Measurements from ENCODE around the gene TNIP1.

The TNIP1 gene

GRCh38 chr5:151104795-151105194 lies 24.0 kb upstream of the TNIP1 start:
- DNase-seq, result no peak

- DNase-seq, result no peak
Observed at GRCh38 chr5:151101746-151102145, 20.9 kb upstream of the TNIP1 start.

- no peak for DNase-seq
Observed at GRCh38 chr5:151101151-151101550, 20.3 kb upstream of the TNIP1 start.

DNA sequence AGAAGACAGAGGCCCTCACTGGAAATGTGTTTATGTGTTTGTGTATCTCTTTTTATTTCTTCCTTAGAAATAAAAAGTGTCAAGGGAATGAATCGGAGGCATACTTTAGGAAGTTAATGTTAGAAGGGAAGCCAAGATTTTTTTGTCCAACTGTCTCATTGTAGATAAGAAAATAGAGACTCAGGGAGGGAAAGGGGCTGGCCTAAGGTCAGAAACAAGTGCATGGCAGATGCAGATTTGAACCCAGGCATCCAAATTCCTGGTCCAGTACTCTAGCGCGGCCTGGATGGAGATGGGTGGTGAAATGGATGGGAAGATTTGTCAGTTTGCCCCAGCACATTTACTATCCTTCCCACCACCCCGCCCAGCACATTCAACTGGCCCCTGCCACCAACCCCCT lies 19.8 kb upstream of the TNIP1 start:
- no peak for DNase-seq

- no peak for DNase-seq
Observed at GRCh38 chr5:151098768-151099121, 17.9 kb upstream of the TNIP1 start.

GRCh38 chr5:151097820-151098767 lies 17.3 kb upstream of the TNIP1 start:
- peak; percentile 55 for DNase-seq

- no peak for DNase-seq
Observed at GRCh38 chr5:151097061-151097460, 16.2 kb upstream of the TNIP1 start.

DNA sequence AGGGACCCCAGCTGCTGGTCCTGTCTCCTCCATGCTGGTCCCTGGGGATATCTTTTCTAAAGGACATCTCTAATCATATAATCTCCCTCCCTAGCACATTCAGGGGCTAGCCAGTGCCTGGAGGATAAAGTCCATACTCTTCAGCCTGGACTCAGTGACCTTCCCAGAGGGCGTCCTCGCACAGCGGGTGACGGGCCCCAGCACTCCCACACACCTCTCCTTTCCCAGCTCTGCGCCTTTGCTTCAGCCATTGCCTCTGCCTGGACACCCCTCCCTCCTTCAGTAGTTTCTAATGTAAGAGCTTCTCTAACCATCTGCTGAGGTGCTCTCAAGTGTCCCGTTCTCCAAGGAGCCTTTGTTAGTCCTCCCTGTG lies 15.2 kb upstream of the TNIP1 start:
- DNase-seq, result no peak

GRCh38 chr5:151095341-151096000 lies 14.6 kb upstream of the TNIP1 start:
- no peak for DNase-seq

DNA sequence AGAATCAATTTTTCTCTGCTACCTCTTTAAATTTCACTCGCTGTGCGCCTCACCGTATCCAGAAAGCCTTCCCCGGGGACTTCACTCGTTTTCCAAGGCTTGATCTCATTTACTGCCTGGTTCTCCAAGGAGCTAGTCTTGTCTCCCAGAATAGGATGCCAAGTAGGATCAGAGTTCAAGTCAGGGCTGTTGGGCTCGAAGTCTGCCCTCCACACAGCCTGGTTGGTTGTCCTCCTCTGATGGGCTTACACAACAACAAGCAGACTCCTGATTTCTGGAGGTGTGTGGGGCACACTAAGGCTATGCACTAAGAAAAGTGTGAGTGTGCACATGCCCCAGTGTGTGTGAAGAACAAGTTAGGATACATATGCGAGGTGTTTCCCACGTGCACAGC lies 14.0 kb upstream of the TNIP1 start:
- DNase-seq, result no peak

DNA sequence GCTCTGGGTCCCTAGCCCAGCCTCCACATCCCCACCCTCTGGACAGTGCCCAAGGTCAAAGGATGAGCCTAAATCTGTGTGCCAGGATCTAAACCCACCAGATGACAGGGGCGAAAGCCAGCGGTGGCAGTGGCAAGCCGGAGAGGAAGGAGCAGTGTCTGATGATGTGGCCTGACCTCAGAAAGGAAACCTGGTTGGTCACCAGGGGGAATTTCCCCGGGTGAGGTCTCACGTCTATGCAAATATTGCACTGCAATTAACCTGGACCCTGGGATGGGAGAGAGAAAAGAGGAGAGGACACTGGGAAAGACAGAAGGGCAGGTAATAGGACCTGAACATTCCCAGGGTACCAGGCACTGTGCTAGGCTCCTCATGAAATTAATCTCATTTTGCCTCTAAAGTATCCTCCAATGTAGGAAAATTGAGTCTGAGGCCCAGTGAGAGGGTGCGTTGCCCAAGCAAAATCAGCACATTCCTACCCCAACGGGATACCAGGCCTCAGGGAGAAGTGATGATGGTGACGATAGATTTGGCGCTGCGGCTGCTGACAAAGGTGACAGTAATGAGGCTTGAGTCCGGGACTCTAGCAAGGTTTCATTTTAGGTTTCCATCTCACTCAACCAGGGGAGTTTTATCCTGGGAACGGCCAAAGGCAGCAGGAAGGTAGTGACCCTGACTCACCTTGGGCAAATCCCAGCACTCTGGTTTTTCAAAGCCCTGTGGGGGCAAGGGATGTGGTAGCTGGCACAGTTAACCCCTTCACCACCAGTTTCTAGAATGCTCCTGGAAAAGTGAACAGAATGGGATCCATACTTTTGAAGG lies 13.4 kb upstream of the TNIP1 start:
- peak; percentile 82 for DNase-seq

DNA sequence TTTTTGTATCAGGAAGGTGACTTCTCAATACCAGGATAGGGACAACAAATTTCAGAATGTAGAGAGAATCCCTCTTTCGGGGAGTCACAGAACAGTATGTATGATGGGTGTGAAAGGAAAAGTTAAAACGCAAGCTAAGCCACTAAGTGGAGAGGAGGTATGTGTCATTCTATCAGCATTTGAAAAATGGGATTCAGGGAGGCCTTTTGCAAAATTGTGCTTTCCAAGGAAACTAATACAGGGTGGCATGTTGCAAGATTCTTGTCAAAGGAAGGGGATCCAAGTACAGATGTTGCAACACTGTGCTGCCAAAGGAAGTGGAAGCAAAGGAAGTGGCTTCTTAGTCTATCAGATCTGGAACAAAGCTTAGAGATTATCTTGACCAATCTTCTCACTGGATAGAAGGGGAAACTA lies 12.6 kb upstream of the TNIP1 start:
- DNase-seq, result no peak

GRCh38 chr5:151092762-151093161 lies 11.9 kb upstream of the TNIP1 start:
- DNase-seq, result no peak

GRCh38 chr5:151089726-151090125 lies 8.9 kb upstream of the TNIP1 start:
- no peak for DNase-seq

DNA sequence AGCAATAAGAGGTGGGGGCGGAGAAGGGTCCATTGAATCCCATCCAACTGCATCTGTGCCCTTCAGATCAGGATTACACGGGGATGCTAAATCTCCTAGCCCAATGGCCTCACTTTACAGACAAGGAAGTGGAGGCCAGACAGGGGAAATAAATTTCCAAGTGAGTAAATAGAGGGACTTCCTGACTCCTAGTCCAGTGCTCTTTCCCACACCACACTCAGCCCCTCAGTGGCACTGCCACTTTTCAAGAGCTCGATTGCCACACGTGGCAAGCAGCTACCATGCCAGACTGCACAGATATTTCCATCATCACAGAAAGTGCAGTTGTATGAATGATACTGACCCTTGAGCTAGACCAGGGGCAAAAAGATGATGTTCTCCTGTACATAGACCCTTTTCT lies 8.2 kb upstream of the TNIP1 start:
- no peak for DNase-seq

DNA sequence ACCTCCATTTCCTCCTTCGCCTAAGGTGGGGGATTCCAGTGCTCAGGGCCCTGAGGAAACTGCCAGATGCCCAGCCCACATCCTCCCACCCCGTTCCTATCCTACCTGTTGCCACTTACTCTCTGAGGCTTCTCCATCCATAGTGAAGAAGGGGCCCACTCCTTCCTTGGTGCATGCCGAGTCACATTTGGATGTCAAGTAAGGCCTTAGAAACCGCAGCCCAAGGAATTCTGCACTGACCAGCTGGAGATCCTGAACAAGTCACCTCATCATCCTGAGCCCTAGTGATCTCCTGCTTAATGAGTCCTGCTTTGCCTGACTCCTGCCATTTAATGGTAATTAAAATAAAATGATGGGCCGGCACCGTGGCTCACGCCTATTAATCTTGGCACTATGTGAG lies 6.7 kb upstream of the TNIP1 start:
- no peak for DNase-seq

DNA sequence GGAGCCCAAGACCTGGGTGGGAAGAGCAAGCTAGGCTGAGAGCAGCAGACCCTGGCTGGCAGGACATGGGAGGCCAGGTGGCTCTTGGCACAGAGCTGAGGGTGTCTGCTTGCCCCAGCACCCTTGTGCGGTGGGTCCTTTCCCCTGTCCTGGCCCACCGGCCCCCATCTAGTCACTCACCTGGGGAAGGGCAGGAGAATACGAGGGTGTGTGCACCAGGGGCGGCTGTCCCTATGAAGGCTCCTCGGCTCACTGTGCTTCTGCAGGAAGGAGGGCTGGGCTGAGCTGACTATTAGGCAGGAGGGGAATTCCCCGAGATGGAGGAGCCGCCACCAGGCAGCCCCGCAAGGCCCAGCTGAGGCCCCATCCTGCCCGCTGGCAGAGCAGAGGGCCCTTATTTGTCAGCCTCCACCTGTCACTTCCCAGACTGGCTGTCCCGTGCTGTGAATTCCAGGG lies 6.1 kb upstream of the TNIP1 start:
- DNase-seq, result peak; percentile 77

- no peak for DNase-seq
Observed at GRCh38 chr5:151086192-151086869, 5.5 kb upstream of the TNIP1 start.

DNA sequence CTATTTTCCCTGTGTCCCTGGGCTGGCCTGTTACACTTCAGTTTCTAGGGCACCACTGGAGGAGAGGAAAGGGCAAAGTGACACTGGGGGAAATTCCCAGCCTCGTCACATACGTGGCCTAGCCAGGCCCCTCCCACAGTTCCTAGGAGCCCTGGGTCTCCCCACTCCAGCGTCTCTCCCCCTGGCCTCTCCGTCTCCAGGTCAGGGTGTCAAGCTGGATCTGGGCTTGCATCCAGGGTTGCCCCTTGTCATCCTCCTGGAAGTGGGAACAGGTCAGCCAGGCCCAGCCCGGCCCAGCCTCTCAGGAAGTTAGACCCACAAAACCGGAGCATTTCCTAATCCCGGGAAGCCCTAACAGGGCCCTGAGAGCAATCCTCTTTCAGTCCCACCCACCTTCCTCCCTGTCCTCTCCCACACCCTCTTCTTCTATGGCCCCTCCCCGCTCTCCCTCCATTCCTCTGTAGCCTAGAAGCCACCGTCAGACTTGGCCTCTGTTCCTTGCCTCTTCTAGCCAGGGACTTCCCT lies 4.7 kb upstream of the TNIP1 start:
- DNase-seq, result peak; percentile 67

DNA sequence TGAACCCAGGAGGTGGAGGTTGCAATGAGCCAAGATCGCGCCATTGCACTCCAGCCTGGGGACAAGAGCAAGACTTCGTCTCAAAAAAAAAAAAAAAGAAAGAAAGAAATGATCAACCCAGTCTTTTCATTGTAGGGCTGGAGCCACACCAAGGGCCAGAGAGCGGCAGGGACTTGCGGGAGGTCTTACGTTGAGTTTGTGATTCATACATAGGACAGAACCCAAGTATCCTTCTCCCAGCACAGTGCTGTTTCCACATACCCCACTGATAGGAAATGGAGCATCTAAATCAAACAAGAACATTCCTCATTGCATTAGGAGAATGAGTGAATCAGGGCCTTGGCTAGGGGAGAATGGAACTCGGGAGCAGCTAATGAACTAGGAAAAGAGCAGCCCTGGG lies 3.5 kb upstream of the TNIP1 start:
- no peak for DNase-seq

- peak; percentile 79 for DNase-seq
Observed at GRCh38 chr5:151083081-151083676, 2.3 kb upstream of the TNIP1 start.

DNA sequence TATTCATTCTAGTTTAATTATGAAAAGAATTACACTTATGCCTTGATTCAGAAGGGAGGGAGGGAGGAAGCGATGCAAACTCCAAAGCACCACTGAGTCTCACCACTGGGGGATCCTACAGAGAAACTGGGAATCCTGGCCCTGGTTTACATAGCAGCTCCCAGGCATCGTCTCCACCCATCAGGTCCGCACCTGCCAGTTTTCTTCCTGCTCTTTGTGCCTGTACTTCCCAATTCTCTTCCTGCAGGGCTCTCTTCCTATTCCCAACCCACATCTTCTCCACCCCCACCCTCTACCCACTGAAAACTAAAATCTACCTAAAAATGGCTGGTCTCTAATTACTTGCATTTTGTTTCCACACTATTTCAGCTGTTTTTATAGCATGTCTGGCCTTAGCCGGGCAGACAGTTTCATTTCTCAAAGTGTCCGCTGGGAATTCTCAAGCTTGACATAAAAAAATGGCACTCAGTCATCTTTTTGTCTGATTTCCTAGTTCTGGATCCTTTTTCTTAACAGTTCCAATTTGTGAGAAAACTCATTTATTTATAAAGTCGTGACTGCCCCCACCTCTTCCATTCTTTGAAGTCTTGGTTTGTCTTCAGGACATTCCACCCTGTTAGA lies 1.6 kb upstream of the TNIP1 start:
- no peak for DNase-seq
